GM21619 (cell line): ENCODE results near the gene EFCAB7.
A peak's percentile ranks its signal among the peaks of the same experiment; 100 is the strongest.

Source experiments
- ATAC-seq: cut with Tn5 transposase; IDR thresholded peaks from one replicate; pipeline ENCODE4 v1.9.1; 2021; ENCODE audit not compliant: unreplicated experiment

The EFCAB7 gene

DNA sequence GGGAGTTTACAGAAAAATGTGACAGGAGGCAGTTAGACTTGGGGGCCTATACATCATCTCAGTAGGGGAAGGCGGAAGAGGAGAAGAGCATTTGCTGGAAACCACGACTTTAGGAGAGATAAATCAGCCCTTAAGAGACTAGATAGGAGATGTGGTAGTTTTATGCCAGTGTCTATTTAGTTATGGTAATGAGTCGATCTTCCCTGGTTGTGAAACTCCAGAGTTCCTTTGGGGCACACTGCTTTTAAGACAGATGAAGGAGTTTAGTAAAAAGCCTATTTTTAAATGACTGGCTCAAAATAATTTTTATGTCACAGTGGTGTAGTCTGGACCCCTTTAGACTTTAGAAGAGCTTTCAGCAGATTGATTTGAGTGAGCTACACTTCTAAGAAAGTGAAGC is 77.7 kb downstream of the EFCAB7 start:
- ATAC-seq = no peak

DNA sequence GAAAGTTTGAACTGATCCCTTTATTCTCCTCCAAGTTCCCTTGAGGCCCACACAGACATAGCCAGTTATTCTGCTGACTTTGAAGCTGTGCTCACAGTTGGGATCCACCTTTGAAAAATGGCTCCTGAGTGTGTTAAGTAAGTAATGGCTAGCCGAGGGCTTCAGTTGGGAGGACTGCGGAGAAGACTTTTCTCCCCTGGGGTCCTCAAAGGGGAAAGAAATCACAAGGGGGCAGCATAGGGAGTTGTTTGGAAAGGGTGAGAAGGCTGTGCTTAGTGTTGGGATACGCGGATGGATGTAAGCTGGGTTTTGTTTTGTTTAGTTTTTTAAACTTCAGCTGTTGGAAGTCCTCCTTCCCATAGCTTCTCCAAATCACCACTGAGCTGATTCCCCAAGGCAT is 78.1 kb downstream of the EFCAB7 start:
- no peak for ATAC-seq

DNA sequence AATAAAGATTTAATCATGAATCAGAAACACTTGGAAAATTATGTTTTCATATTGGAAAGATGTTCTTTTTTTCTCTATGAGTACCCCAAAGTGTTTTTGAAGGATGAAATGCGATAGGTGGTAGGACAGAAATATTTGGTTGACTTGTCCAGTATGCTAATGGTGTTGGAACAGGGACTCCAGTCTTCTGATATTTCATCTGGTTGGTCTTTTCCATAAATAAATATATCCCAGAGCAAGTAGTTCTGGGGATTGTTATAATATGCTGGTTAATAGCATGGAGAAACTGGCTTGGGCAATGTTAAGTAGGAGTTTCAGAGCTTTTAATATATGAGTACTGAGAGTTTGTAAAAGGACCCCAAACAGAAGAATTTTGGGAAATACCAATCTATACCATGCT is 78.6 kb downstream of the EFCAB7 start:
- no peak for ATAC-seq

DNA sequence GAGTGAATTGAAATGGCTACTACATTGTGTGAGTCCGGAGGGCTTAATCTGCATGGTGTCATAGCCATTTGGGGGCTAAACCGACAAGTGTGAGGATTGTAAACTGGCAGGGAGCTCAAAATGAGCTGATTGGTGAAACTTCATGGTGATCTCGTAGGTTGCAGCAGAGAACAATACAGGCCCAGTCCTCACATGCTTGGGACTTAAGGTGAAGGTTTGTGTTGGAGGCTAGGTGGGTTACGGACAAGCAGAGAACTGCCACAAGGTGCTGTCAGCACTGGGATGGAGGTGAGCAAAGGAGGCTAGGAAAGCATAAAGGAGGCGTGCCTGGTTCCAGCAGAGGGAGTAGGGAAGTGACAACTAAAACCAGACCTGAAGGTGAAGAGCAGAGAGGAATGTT is 79.3 kb downstream of the EFCAB7 start:
- ATAC-seq = no peak

DNA sequence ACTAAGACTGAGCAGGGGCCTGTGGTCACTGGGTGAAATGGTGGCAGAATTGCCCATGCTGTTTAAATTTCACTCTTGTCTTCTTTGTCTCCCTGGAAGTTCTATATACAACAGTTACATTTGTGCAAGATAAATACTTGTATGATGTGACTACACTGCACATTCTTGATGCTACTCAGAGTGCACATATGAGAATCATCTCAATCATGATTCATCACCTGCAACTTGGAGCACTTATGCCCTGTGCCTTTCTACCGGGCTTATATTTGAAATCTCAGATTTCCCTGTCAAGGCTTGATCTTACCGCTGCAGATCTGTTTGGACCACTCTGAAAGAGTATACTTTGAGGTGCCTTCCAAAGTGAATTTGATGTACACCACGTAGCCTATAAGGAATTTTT is 80.5 kb downstream of the EFCAB7 start:
- ATAC-seq = no peak

DNA sequence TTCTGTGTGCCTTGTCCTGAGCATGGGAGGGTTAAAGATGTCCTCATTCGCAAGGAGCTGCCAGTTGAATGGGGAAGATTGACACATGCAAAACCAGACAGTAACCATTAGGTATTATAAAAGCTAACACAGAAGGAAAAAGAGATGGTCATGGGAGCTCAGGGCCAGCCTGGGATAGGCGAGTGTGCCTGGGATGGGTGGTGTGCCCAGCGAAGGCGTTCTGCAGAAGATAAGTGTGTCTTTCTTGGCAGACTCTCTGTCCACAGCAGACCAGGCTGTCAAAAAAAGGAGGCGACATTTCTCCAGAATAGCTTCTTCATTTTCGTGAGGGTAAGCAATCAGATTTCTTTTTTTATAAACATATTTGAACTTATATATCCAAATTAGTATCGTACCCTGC is 84.0 kb downstream of the EFCAB7 start:
- ATAC-seq = no peak

DNA sequence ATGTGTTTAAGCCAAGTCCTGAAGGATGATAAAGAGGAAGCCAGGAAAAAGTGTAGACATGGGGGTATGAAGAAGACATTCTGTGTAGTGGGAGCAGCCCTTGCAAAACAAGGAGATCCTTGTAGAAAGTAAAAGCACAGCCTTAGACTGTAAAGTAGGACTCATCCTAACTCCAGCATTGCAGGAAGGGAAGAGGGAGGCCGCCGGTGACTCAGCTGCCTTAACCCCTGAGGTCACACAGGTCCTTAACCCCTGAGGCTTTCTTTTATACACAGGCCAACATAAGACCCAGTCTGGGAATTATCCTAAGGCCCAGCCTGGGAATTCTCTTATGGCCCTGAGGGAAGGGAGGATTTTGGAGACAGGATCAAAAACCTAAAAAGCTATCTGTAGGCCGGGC is 87.9 kb downstream of the EFCAB7 start:
- ATAC-seq = no peak

DNA sequence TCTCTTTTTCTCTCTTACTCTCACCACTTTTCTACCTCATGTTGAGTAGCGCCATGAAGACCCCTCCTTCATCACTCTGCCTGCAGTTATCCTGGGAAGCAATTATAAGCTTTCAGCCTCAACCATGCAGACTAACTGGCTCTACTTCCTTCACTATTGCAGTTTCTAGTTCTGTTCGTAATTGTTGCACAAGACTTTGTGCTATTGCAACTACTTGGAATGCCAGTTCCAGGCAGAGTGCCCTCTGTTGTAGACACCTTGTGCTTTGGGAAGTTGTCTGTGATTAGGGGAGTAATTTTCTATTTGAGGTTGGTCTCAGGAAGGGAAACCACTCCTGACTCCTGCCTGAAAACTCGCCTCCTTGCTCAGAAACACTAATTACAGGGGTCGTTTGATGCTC is 89.2 kb downstream of the EFCAB7 start:
- ATAC-seq = no peak

DNA sequence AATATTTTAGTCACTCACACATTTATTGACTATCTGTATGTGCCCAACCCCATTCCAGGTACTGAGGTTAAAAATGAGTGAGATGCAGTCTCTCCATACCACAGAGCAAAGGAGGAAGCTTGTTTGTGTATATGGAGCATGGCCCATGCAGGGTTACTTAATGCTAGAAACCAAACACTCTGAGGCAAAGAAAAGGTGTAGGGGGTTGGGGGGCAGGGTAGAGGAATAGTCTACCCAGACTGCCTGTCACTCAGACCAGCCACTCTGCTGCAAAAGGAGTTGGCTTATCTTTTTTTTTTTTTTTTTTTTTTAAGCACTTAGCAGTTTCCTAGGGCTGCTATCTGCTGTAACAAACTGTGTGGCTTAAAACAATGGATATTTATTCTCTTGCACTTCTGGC is 89.6 kb downstream of the EFCAB7 start:
- no peak for ATAC-seq

DNA sequence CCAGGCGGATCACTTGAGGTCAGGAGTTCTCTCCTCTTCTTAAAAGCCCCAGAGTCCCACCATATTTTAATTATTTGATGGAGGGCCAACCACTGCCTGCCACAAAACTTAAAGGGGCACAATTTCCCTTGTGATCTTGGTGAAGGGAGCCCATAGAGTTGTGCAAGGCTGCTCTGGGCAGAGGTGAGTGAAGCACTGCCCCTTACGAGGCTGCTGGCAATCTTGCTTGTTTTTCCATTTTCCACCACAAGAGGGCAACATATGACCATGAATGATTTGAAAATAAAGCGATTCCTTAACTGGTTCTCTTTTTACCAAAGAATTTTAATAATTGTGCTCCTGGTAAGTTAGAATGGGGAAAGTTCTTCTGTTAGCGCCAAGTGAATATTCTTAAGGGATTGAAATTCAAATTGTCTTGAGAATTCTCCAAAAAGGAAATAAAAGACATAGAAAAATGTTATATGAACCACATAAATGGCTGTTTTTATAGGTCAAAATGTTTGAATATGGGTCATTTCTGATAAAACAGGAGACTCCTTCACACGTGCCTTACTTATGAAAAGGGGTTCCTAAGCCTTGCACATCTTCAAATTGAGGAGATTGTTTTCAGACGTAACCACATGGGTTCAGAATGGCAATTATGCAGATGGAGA is 92.6 kb downstream of the EFCAB7 start:
- peak; percentile 75 for ATAC-seq

DNA sequence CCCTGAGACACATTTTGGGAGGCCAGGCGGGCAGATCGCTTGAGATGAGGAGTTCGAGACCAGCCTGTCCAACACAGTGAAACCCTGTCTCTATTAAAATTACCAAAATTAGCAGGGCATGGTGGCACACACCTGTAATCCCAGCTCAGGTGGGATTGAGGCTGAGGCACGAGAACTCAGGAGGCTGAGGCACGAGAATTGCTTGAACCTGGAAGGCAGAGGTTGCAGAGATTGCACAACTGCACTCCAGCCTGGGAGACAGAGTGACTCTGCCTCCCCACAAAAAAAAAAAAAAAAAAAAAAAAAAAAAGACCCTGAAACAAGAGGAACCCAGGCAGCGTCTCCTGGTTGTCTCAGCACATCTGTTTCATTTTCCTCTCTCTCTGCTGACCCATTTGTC is 94.1 kb downstream of the EFCAB7 start:
- no peak for ATAC-seq

DNA sequence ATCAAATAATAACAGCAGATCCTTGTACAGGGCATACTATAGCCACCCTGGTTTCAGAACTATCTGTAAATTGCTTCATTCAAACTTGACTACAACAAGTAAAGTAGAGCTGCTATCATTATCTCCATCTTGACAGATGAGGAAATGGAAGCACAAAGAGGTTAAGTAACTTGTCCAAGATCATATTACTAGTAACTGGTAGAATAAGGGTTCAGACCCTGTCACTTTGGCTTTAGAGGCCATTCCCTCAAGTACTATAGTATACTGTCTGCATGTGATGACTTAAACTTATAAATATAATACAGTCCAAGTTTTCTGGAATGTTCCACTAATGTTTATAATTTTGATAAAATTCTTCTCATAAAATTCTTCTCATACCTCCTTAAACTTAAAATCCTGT is 94.7 kb downstream of the EFCAB7 start:
- no peak for ATAC-seq

DNA sequence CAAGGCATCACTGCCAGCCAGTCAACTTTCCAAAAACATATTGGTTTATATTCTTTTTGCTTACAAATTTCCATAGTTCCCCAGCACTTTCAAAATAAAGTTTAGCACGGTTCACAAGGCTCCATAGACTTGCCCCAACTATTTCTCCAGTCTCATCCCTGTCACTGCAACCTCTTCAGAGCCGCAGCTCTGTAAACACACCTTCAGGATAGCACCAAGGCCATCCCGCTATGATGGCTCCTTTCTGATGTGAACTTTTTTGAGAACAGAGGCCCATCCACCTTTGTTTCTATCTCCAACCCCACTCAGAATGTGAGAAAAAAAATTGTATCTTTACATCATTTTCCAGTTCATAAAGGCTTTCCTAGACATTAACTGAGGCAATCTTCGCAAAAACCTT is 96.2 kb downstream of the EFCAB7 start:
- ATAC-seq = no peak

DNA sequence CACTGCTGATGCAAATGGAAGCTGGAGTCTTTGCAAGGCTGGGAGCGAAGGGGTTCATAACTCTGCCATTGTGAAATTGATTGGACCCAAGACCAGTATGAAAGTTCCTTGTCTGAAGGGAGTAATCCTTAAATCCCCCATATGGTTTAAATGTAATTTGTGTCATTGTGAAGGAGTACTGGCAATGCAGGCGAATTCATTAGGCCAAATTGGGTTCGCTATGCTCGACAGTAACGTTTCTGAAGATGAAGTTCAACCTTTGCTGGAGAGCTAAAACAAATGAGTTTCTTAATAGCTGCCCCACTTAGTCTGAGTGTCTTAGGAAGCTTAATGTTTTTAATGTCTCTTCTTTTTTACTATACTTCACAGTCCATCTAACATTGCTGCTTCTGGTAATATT is 97.3 kb downstream of the EFCAB7 start:
- no peak for ATAC-seq

DNA sequence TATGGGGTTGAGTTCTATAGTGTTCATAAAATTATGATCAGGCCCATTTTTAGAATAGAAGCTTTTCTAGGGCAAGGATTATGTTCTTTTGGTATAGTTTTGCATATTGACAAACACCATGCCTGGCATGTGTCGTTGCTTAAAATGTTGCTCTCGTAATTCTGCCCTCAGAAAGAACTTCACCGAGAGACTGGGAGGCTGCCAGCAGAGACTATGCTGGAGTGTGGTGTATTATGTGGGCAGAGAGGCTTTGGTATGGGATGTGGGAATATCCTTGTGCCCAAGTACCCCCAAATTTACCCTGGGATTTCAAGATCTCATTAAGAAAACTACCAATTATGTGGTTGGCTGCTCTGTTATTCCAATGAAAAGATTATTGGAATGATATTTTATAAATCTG is 97.8 kb downstream of the EFCAB7 start:
- ATAC-seq = no peak

DNA sequence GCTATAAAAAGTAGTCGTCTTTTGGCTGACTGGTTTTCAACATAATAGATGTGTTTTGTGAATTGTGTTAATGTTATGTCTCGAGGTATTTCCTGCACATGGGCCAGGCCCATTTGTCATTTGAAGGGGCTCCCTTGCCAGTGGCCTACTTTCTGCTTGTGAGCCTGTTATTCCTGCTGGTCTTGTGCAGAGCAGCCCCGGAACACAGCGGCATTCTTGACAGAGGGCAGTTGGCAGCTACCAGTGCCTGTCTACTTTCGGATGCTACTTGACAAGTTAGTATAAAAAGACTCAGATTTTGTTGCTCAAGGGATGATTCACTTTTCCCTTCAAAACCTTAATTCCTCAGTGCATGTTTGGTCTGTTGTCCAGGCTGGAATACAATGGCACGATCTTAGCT is 98.4 kb downstream of the EFCAB7 start:
- no peak for ATAC-seq
